Activated CD4-positive, alpha-beta T cell treated with anti-CD3 and anti-CD28 coated beads, Interleukin-2, amount 10 ng/mL, durations not matched to agents 24 days and 14 days (primary cell): ENCODE results near the gene SIK2. TPM values are rescaled to one million over a fixed set of nuclear protein-coding genes. Genes with fewer than 3 reads are reported as not detected.
"Not testable (repeated sequence)": the region's sequence is repeated elsewhere in the genome, so short reads cannot be mapped to it uniquely, and the experiment has no call there.

Experiments
- DNase-seq: peaks from one replicate; pipeline ENCODE4 v3.0.0; 2022
- H3K27ac Mint-ChIP-seq: one replicate; pipeline ENCODE4 v1.8.0; 2022; ENCODE audit warnings: mild to moderate bottlenecking, mixed read lengths
- H3K27me3 Mint-ChIP-seq: one replicate; pipeline ENCODE4 v1.8.0; 2022; ENCODE audit warnings: mixed read lengths
- H3K36me3 Mint-ChIP-seq: one replicate; pipeline ENCODE4 v1.8.0; 2022; ENCODE audit warnings: low read depth, mild to moderate bottlenecking, mixed read lengths
- H3K4me1 Mint-ChIP-seq: one replicate; pipeline ENCODE4 v1.8.0; 2021; ENCODE audit warnings: mixed read lengths
- H3K4me3 Mint-ChIP-seq: one replicate; pipeline ENCODE4 v1.8.0; 2022; ENCODE audit warnings: mild to moderate bottlenecking, moderate library complexity, mixed read lengths
- H3K9me3 Mint-ChIP-seq: one replicate; pipeline ENCODE4 v1.8.0; 2021; ENCODE audit warnings: mixed read lengths
- intact Hi-C: fragments of 100-400 bp; cut with micrococcal nuclease; formaldehyde crosslinking; loops from one replicate; pipeline ENCODE4 v1.15.1; 2023
- total RNA-seq: library from RNA; stranded (reverse); gene quantifications from 2 replicates; pipeline ENCODE4 v1.2.3, GENCODE V29; 2022

The SIK2 gene
- total RNA-seq, 1 donor from 2014 or later: 8.2 TPM

DNA sequence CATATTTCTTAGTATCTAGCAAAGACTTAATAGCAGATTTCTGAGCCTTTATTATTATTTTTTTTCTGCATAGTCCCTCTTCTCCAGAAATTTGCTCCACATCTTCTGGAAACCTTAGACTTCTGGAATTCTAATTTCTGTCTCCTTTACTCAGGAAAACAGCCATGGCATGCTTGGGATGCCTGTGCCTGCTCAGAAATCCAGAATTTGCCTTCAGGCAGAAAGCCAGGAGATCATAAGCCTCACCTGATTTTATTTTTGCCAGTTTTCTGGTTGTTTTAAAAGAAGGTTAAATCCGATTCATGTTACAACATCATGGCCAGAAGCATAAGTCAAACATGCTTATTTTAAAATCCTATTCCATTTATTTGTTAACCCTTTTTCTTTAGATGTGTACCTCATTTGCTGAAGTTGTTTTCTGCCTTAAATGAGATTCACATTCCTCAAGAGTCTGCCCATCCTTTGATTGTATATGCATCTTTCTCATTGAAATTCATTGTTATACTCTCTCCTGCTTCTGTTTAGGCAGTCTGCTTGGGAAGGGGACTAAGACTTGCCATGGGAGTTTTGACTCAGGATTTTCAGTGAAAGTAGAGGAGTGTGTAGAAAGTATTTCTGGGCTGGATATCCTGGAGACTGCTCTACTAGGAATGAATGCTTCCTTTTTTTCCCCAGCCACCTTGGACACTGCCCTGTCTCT, 37.1 kb downstream of the SIK2 start:
- H3K9me3 Mint-ChIP-seq: no peaks in the 10 kb centered on the region
- no peaks in the 10 kb centered on the region for H3K27me3 Mint-ChIP-seq
- no peak for DNase-seq
- no peak overlapping the region for H3K27ac Mint-ChIP-seq
- no peak overlapping the region for H3K4me3 Mint-ChIP-seq
- H3K4me1 Mint-ChIP-seq: peaks cover 18% of the 10 kb centered on the region
- intact Hi-C loops: no loop called here
- peaks cover 12% of the 10 kb centered on the region for H3K36me3 Mint-ChIP-seq

DNA sequence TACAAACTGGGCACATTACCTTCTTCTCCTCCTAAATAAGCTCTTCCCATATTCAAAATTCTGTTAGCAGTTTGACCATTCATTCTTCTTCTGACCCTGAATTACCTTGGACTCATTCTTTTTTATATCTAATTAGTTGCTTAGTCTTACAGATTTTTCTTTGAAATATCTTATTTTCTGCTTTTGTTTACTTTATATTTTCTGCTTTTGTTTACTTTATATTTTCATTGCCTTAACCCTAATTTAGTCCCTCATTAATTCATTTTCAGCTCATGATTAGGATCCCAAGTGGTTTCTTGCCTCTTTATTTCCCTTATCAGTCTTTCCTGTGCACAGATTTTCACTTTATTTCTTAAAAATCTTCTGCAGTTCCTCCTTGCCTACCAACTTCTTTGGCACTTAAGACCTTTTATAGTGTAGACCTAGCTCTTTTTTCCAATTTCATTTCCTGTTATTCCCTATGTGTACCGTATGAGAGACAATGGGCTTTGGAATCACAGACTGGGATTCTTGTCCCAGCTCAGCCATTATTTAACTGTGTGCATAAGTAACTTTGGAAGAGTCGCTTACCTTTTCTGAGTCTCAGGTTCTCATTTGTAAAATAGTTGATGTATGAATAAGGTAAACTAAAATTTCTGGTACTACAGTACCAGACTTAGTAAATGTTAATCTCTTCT, 39.2 kb downstream of the SIK2 start:
- Mint-ChIP-seq H3K27me3 (no peaks in the 10 kb centered on the region), H3K27ac (no peak overlapping the region), H3K9me3 (no peaks in the 10 kb centered on the region), H3K36me3 (peaks cover 10% of the 10 kb centered on the region), H3K4me3 (no peak overlapping the region), H3K4me1 (peaks cover 11% of the 10 kb centered on the region)
- intact Hi-C loops: no loop called here
- DNase-seq: no peak

DNA sequence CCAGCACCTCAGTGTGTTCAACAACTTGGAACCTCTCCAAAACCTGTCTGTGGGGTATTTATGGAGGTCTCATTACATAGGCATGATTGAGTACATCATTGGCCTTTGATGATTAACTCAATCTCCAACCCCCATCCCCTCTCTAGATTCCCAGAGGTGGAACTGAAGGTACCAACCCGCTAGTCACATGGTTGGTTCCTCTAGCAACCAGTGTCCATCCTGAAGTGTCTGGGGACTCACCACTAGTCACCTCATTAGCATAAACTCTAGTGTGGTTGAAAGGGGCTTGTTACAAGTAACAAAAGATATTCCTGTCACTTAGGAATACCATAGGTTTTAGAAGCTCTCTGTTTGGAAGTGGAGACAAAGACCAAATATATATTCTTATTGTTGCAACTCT, 40.3 kb downstream of the SIK2 start:
- no peak for DNase-seq
- Mint-ChIP-seq H3K27ac (no peak overlapping the region), H3K9me3 (no peaks in the 10 kb centered on the region), H3K27me3 (no peaks in the 10 kb centered on the region), H3K4me3 (no peak overlapping the region), H3K36me3 (peaks cover 10% of the 10 kb centered on the region), H3K4me1 (peaks cover 11% of the 10 kb centered on the region)
- intact Hi-C loops: no loop called here

DNA sequence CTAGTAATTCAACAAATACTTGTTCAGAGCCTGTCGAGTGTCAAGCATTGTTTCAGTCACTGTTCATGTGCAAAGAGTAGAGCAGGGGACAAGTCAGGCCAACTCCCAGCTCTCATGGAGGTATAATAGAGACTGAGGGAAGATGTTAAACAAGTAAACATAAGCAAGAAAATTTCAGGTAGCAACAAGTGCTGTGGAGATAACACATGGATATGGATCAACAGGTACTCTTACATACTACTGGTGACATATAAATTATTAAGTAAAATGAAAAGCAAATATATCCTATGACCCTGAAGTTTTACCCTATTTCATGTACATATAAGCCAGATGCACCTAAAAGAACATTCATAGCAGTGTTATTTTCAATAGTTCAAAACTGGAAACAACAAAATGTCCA, 42.7 kb downstream of the SIK2 start:
- no peaks in the 10 kb centered on the region for H3K27me3 Mint-ChIP-seq
- H3K4me3 Mint-ChIP-seq: no peak overlapping the region
- intact Hi-C loops: no loop called here
- H3K27ac Mint-ChIP-seq: no peak overlapping the region
- peaks cover 2% of the 10 kb centered on the region for H3K4me1 Mint-ChIP-seq
- peaks cover 4% of the 10 kb centered on the region for H3K36me3 Mint-ChIP-seq
- no peak for DNase-seq
- no peaks in the 10 kb centered on the region for H3K9me3 Mint-ChIP-seq

DNA sequence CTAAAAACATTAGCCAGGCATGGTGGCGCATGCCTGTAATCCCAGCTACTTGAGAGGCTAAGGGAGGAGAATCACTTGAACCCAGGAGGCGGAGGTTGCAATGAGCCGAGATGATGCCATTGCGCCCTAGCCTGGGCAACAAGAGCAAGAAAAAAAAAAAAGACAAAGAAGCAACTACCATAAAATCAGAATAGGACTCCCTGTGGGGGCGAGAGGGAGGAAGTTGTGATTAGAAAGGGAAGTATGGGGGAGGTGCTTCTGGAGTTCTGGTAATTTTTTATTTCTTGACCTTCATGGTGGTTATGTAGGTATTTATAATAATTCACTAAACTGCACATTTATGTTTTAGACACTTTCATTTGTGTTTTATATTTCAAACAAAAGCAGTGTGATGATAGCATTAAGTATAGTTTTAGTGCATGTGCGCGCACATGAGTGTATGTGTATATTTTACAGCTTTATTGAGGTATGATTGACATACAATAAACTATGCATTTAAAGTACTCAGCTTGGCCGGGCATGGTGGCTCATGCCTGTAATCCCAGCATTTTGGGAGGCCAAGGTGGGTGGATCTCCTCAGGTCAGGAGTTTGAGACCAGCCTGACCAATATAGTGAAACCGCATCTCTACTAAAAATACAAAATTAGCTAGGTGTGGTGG, 43.5 kb downstream of the SIK2 start:
- H3K27me3 Mint-ChIP-seq: no peaks in the 10 kb centered on the region
- H3K9me3 Mint-ChIP-seq: no peaks in the 10 kb centered on the region
- no peak for DNase-seq
- no peak overlapping the region for H3K27ac Mint-ChIP-seq
- peaks cover 2% of the 10 kb centered on the region for H3K4me1 Mint-ChIP-seq
- no peak overlapping the region for H3K4me3 Mint-ChIP-seq
- peaks cover 4% of the 10 kb centered on the region for H3K36me3 Mint-ChIP-seq
- intact Hi-C loops: no loop called here

DNA sequence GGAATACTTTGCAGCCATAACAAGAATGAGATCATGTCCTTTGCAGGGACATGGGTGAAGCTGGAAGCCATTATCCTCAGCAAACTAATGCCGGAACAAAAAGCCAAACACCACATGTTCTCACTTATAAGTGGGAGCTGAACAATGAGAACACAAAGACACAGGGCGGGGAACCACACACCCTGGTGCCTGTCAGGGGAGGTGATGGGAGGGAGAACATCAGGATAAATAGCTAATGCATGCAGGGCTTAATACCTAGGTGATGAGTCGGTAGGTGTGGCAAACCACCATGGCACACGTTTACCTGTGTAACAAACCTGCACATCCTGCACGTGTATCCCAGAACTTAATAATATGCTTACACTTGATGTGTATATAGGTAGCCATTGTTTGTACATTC, 49.1 kb downstream of the SIK2 start:
- H3K4me3 Mint-ChIP-seq, H3K27ac Mint-ChIP-seq, H3K36me3 Mint-ChIP-seq, H3K9me3 Mint-ChIP-seq, H3K27me3 Mint-ChIP-seq, DNase-seq, intact Hi-C loops, H3K4me1 Mint-ChIP-seq: not testable (repeated sequence)

DNA sequence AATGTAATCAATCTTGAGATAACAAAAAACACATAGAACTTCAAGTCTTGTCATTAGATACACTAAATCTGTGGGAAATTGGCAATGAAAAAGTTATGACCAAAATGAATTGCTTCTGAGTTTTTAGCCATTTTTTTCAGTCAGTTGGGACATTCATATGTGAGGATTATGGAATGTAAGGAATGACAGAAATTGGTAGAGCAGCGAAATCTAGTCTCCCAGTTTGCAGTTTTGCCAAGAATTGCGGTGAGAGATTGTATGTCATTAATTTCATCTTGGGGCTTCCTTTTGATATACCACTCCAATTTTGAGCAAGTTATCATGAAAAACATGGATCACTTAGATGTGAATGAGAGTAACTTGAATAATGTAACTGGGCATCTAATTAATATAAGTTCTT, 49.9 kb downstream of the SIK2 start:
- intact Hi-C loops: no loop called here
- H3K9me3 Mint-ChIP-seq: no peaks in the 10 kb centered on the region
- no peak overlapping the region for H3K27ac Mint-ChIP-seq
- H3K4me3 Mint-ChIP-seq: no peak overlapping the region
- H3K36me3 Mint-ChIP-seq: no peaks in the 10 kb centered on the region
- peaks cover 2% of the 10 kb centered on the region for H3K4me1 Mint-ChIP-seq
- H3K27me3 Mint-ChIP-seq: no peaks in the 10 kb centered on the region
- no peak for DNase-seq

DNA sequence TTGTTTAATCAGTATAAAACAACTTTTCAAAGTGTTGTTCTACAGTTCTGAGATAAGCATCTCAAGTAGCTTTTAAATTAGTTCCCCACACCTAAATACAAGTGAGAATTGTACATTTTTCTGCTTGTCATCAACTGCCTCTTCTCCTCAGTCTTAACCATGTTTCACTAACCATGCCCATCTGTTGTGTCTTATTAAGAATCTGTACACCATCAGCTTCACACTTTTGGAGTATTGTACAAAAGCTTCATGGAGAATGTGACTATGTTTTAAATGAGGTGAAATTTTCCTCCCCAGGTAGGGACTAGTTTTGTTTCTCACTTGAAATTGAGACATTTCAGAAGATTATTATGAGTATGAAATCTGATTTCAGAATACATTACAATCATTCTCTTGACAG, 52.4 kb downstream of the SIK2 start:
- DNase-seq: no peak
- Mint-ChIP-seq H3K4me1 (peaks cover 2% of the 10 kb centered on the region), H3K36me3 (no peaks in the 10 kb centered on the region), H3K27ac (no peak overlapping the region), H3K27me3 (no peaks in the 10 kb centered on the region), H3K4me3 (no peak overlapping the region), H3K9me3 (no peaks in the 10 kb centered on the region)
- intact Hi-C loops: no loop called here

DNA sequence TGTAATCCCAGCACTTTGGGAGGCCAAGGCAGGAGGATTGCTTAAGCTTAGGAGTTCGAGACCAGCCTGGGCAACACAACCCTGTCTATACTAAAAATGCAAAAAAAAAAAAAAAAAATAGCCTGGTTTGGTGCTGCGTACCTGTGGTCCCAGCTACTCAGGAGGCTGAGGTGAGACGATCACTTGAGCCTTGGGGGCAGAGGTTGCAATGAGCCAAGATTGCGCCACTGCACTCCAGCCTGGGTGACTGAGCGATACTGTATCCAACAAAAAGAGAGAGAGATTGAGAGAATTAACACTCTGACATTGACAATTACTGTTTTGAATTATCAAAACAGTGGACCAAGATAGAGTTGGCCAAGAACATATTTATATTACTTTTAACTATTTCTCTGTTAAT, 53.7 kb downstream of the SIK2 start:
- Mint-ChIP-seq H3K4me3 (no peak overlapping the region), H3K27ac (no peak overlapping the region), H3K36me3 (no peaks in the 10 kb centered on the region), H3K9me3 (no peaks in the 10 kb centered on the region), H3K4me1 (peaks cover 2% of the 10 kb centered on the region), H3K27me3 (no peaks in the 10 kb centered on the region)
- intact Hi-C loops: no loop called here
- DNase-seq: no peak

DNA sequence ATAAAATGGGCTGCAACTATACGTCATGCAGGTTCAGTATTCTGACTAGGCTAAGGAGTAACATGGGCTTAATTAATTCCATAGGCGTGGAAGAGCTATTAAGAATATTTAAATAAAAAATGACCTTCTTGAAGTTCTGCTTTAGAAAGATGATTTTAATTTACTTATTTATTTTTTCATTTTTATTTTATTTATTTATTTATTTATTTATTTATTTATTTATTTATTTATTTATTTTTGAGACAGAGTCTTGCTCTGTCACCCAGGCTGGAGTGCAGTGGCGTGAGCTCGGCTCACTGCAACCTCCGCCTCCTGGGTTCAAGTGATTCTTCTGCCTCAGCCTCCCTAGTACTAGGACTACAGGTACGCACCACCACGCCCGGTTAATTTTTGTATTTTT, 55.7 kb downstream of the SIK2 start:
- H3K4me1 Mint-ChIP-seq, H3K36me3 Mint-ChIP-seq, intact Hi-C loops, H3K9me3 Mint-ChIP-seq, H3K27me3 Mint-ChIP-seq, DNase-seq, H3K27ac Mint-ChIP-seq, H3K4me3 Mint-ChIP-seq: not testable (repeated sequence)

DNA sequence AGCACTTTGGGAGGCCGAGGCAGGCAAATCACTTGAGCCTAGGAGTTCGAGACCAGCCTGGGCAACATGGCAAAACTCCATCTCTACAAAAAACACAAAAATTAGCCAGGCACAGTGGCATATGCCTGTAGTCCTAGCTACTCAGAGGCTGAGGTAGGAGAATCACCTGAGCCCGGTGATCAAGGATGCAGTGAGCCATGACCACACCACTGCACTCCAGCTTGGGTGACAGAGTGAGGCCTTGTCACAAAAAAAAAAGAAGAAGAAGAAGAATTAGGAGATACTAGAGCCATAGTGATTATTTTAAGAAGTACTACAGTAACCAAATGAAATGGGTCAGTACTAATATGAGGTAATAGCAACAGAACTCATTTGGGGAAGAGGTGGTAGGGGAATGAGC, 56.2 kb downstream of the SIK2 start:
- H3K4me3 Mint-ChIP-seq, H3K9me3 Mint-ChIP-seq, DNase-seq, H3K4me1 Mint-ChIP-seq, intact Hi-C loops, H3K27me3 Mint-ChIP-seq, H3K36me3 Mint-ChIP-seq, H3K27ac Mint-ChIP-seq: not testable (repeated sequence)

DNA sequence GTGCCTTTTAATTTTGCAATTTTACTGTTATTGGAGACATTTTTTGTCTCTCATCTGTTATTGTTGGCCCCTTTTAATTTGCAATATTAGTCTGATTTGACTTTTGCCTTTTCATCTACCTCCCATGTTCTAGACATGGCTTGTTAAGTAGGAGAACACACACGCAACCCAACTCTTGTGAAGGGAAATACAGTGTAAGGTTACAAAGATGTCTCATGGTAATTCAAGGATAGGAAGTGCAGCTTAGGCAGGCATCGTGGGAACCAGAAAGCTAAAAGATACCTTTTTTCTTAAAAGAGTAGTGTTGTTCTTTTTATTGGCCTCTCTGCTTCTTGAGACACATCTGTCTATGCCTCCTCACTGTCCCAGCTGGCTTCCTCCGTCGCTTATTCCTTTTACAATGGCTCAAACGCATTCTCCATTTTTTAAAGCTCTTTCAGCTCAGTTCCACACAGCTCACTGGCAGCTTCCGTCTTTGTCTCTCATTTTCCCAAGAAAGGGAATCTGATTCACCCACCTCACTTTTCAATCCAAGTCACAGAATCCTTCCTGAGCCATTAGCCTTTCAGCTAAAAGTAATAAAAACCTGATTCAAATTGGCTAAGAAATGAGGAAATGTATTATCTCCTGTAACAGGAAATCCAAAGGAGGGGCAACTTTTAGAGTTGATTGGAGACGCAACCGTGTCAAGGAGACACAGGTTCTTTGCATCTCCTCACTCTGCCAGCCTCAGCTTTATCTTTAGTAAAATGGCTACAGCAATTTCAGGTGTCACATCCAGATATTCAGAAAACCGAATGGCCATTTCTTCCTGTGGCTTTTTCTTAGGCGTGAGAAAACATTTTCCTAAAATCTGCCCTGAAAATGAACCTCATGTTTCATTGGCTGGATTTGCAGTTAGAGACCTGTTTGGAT, 57.2 kb downstream of the SIK2 start:
- Mint-ChIP-seq H3K36me3 (peaks cover 4% of the 10 kb centered on the region), H3K9me3 (no peaks in the 10 kb centered on the region), H3K4me1 (peaks cover 2% of the 10 kb centered on the region), H3K27ac (no peak overlapping the region), H3K27me3 (no peaks in the 10 kb centered on the region), H3K4me3 (no peak overlapping the region)
- DNase-seq: no peak
- intact Hi-C loops: no loop called here

DNA sequence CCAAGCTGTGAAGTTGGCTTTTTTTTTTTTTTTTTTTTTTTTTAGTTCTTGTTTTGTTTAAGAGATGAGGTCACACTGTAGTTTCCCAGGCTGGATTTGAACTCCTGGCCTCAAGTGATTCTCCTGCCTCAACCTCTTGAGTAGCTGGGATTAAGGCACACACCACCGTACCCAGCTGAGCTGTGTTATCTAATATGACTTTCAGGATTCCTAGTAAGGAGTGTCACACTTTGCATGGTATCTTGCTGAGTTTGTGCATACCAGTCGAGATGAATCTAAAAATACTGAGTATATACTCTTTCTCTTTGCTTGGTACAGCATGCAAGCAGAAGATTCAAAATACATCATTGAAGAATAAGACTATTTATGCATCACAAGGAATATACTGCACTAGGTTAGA, 58.6 kb downstream of the SIK2 start:
- intact Hi-C loops: no loop called here
- no peaks in the 10 kb centered on the region for H3K4me1 Mint-ChIP-seq
- H3K4me3 Mint-ChIP-seq: no peak overlapping the region
- no peaks in the 10 kb centered on the region for H3K9me3 Mint-ChIP-seq
- H3K27ac Mint-ChIP-seq: no peak overlapping the region
- H3K36me3 Mint-ChIP-seq: peaks cover 4% of the 10 kb centered on the region
- no peaks in the 10 kb centered on the region for H3K27me3 Mint-ChIP-seq
- DNase-seq: no peak

DNA sequence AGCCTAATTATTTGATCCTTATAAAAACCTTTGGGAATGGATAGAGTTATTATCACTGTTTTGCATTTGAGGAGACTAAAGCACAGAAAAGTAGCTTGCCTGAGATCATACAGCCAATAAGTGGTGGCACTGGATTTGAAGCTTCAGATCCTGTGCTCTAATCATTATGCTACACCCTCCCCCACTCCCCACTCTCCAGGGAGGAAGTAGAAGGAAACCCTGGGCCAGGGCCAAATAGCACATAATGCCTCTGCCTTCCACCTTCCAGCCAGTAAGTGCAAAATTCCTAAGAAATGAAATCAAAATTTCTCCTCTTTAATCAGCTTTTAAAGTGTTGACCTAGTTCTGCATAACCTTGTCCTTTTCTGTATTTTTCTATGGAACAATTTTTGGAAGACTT, 61.6 kb downstream of the SIK2 start:
- Mint-ChIP-seq H3K4me3 (no peak overlapping the region), H3K36me3 (peaks cover 4% of the 10 kb centered on the region), H3K4me1 (no peaks in the 10 kb centered on the region), H3K27ac (no peak overlapping the region), H3K27me3 (no peaks in the 10 kb centered on the region), H3K9me3 (no peaks in the 10 kb centered on the region)
- DNase-seq: no peak
- intact Hi-C loops: no loop called here
